HG03064 (cell line): ENCODE results near the gene NECTIN2.

Experiments used
- ATAC-seq: cut with Tn5 transposase; IDR thresholded peaks from one replicate; pipeline ENCODE4 v1.9.1; 2021; ENCODE audit warnings: low read depth; ENCODE audit not compliant: unreplicated experiment

Gene NECTIN2

GRCh38 chr19:44845612-44846454 is at the start of gene NECTIN2:
Gene NECTIN2 (plus strand): TSS chr19:44846297. CDS start chr19:44846526, 229 bp downstream.
- ATAC-seq, result no peak

DNA sequence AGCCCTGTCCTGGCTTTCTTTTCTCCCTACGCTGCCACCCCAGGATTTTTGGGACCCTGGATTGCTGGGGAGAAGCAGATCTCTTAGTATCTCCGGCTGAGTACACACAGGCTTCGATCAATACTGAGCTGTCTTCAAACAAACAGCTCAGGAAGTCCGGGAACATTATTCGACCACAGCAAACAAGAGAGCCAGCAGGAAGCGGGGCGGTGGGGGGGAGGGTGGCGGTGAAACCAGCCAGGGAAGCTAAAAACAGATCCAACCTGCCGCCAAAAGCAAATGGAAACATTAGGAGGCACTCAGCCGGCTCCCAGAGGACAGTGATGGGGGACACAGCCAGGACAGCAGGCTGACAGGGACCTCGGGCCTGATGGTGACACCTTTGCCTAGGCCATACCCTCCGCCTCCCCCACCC is 49.4 kb upstream of the NECTIN2 start:
- no peak for ATAC-seq

- no peak for ATAC-seq
These were observed 46.3 kb upstream of the NECTIN2 start for GRCh38 chr19:44799627-44800346.

DNA sequence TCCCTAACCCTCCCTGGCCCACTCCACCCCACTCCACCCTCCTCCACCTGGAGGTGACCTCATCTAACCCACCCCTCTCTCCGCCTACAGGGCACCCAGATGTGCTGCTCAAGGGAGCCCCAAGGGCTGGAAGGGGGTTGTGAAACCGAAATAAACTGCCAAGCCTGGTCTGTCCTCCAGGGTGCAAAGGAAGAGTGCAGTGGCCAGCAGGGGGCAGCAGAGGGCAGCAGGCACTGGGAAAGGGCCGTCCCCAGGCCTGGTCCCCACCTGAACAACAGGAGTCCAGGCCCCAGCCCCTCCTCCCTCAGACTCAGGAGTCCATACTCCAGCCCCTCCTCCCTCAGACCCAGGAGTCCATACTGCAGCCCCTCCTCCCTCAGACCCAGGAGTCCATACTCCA is 45.6 kb upstream of the NECTIN2 start:
- no peak for ATAC-seq

- ATAC-seq, result no peak
These were observed 42.4 kb upstream of the NECTIN2 start for GRCh38 chr19:44803442-44804428.

DNA sequence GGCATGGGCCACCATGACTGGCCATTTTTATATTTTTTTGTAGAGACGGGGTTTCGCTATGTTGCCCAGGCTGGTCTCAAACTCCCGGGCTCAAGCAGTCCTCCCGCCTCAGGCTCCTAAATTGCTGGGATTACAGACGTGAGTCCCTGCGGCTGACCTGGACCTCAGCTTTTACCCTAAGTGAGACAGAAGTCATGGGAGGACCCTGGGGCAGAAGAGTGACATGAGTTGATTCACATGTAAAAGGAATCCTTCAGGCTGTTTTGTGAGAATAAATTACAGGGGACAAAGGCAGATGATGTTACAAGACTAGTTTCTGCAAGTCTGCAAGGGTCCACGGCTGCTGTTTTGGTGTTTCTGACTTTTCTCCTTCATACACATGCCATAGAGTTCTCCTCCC is 39.8 kb upstream of the NECTIN2 start:
- ATAC-seq, result no peak

DNA sequence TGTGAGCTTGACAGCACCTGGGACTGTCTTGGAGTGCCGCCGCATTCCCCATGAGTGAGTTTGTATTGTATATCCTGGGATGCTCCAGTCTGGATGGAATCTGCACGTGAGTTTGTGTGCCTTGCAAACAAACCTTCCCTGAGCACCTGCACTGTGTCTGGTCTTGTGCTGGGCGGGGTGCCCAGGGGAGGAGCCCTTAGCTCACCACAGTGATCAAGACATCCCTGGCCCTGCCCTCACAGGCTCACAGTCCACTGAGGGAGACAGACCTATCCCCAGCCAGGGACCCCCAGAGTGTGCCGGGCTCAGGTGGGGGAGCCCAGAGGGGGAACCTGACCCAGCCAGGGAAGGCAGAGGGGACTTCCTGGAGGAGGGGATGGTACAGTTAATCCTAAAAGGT is 38.9 kb upstream of the NECTIN2 start:
- ATAC-seq, result no peak

- ATAC-seq, result no peak
These were observed 38.2 kb upstream of the NECTIN2 start for GRCh38 chr19:44807652-44808462.

DNA sequence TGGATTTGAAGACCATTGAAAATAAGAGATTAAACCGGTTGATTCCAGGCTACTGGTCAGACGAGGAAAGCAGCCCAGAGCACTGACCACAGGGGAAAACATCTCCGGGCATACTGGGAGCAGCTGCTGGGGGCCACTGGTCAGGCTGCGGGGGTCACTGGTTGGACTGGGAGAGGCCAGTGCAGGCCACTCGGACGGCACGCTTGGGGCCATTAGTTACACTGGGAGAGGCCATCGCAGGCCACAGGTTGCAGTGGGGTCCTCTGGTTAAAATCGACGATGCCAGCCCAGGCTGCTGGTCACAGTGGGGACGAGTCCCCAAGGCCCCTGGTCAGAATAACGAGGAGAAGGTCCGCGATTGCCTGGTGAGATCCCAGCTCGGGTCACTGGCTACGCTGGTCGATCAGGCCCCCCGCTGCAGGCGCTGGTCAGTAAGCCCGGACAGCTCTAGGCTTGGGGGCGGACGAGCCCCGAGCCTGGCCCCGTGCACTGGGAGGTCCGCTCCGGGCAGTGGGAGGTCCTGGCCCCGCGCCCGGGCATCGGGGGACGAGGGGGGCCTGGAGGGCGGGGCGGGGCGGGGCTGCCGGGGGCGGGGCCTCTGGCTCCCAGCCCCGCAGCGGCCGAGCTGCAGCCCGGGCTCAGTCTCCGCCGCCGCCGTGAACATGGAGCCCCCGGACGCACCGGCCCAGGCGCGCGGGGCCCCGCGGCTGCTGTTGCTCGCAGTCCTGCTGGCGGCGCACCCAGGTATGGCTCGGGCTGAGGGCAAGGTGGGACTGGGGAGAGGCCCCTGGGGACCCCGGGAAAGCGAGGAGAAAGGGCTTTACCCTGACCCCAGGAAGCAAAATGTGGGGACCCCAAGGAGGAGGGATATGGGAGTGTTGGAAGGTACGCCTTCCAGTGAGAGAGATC is 37.4 kb upstream of the NECTIN2 start, which contains the start of gene BCAM:
BCAM (plus strand) TSS at position 641 of the 909 bp plus-strand sequence; CDS start at position 663, 22 bp downstream.
- ATAC-seq, result no peak

DNA sequence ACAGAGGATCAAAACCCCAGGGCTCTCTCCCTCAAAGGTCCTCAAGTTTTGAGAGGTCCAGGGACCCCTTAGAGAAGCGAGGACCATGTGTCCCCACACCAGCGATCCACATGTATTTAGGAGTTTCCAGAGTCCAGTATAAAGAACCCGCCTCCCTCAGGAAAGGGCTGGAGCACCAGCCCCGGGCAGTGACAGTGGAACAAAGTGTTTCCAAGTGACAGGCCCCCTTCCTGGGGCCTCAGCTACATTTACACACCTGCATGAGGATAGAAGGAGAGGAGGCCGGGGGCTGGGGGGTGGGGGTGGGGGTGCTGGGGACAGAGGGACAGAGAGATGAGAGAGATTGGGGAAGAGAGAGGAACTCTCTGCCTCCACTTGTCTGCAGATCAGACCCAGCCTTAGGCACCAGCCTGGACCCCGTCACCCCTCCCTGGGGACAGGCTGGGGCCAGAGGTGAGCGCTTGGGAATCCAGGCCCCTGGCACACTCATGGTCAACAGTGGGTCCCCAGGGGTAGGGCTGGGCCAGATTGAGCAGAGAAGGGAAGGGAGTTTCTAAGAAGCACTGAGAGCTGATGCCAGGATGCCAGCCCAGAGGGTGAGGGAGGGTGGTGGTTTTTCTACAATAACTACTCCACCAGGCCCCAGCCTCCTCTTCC is 36.4 kb upstream of the NECTIN2 start:
- ATAC-seq, result no peak

DNA sequence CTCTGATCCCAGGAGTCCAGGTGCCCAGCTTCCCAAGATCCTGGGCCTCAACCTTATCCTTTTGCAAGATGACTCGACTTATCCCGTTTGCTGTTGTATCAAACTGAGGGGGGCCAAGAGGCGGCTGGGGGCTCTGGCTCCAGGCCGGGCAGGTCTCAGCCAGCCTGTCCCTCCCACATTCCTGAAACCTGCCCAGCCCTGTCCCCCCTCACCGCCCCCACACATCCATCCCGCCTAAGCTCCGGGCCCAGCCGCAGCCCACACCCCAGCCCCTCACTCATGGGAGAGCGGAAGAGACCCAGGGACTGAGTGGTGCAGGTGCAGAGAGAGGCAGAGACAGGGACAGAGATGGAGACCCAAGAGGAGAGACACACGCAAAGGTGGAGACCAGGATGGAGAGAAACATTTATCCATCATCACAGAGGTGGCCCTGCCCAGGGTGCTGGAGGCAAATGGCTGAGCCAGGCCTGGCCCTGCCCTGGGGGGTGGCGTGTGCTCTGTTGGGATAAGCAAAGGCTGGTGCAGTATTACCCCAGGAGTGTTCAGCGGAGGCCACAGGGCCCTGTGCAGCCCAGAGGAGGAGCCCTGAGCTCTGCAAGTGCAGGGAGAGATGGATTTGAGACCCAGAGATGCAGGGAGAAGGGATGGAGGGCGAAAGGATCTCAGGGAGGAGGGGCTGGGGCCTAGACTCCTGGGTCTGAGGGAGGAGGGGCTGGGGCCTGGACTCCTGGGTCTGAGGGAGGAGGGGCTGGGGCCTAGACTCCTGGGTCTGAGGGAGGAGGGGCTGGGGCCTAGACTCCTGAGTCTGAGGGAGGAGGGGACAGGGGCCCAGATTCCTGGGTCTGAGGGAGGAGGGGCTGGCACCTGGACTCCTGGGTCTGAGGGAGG is 35.6 kb upstream of the NECTIN2 start:
- ATAC-seq, result no peak

GRCh38 chr19:44811122-44811419 is 35.0 kb upstream of the NECTIN2 start:
- ATAC-seq, result no peak

DNA sequence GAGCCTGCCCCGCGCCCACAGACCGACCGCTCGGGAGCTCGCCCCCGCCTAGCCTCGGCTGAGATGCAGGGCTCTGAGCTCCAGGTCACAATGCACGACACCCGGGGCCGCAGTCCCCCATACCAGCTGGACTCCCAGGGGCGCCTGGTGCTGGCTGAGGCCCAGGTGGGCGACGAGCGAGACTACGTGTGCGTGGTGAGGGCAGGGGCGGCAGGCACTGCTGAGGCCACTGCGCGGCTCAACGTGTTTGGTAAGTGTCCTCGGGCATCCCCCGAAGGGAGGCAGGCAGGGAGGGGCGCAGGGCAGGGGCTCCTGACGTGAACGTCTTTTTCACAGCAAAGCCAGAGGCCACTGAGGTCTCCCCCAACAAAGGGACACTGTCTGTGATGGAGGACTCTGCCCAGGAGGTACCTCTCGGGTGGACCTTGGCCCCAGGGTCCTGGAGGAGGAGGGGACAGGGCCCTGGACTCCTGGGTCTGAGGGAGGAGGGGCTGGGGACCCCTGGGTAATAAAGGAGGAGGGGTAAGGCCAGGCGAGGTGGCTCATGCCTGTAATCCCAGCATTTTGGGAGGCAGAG is 33.9 kb upstream of the NECTIN2 start:
- no peak for ATAC-seq

DNA sequence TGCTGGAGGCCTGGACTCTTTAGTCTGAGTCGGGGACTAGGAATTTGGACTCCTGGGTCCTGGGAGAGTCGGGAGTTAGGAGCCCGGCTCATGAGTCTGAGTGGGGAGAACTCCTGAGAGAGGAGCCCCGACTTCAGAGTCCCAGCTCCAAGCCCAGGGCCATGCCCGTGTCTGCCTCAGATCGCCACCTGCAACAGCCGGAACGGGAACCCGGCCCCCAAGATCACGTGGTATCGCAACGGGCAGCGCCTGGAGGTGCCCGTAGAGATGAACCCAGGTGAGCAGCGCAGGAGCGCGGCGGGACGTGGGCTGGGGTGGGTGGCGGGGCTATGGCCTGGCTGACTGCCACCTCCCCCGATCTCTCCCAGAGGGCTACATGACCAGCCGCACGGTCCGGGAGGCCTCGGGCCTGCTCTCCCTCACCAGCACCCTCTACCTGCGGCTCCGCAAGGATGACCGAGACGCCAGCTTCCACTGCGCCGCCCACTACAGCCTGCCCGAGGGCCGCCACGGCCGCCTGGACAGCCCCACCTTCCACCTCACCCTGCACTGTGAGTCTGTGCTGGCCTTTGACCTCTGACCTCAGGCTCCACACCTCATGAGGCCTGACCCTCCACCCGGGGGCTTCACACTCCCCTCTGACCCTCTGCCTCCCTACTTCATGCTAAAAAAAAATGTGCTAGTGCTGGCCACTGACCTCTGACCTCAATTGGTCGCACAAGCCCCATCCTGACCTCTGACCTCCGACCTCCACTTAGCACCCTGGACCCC is 32.8 kb upstream of the NECTIN2 start:
- no peak for ATAC-seq

GRCh38 chr19:44813841-44814470 is 32.1 kb upstream of the NECTIN2 start:
- ATAC-seq, result no peak

- ATAC-seq, result no peak
These were observed 31.6 kb upstream of the NECTIN2 start for GRCh38 chr19:44814517-44814916.
